GM13976 (cell line): ENCODE measurements around the gene DRGX.

Experiments used
- DNase-seq: peaks from one replicate; pipeline ENCODE4 v3.0.0; 2012; ENCODE audit warnings: low spot score
- in situ Hi-C: fragments of 300-500 bp; cut with MboI; formaldehyde crosslinking; loops from one replicate; pipeline ENCODE4 v1.12.0; 2022; ENCODE audit warnings: low sequenced_read_pairs, mixed read lengths, inconsistent platforms; ENCODE audit not compliant: unreplicated experiment
- TF ChIP-seq, protein P1 (sequence below): IDR thresholded peaks from 2 replicates; pipeline ENCODE4 v1.5.1; 2012; ENCODE audit warnings: borderline replicate concordance, mild to moderate bottlenecking; ENCODE audit not compliant: insufficient read depth; ENCODE audit errors: extremely low read depth, missing control alignments, control extremely low read depth

The DRGX gene

GRCh38 chr10:49377256-49377655, 18.6 kb downstream of the DRGX start:
- DNase-seq = no peak
- in situ Hi-C loops = no loop called here
- TF ChIP-seq, protein P1, sequence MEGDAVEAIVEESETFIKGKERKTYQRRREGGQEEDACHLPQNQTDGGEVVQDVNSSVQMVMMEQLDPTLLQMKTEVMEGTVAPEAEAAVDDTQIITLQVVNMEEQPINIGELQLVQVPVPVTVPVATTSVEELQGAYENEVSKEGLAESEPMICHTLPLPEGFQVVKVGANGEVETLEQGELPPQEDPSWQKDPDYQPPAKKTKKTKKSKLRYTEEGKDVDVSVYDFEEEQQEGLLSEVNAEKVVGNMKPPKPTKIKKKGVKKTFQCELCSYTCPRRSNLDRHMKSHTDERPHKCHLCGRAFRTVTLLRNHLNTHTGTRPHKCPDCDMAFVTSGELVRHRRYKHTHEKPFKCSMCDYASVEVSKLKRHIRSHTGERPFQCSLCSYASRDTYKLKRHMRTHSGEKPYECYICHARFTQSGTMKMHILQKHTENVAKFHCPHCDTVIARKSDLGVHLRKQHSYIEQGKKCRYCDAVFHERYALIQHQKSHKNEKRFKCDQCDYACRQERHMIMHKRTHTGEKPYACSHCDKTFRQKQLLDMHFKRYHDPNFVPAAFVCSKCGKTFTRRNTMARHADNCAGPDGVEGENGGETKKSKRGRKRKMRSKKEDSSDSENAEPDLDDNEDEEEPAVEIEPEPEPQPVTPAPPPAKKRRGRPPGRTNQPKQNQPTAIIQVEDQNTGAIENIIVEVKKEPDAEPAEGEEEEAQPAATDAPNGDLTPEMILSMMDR = no peak

DNA sequence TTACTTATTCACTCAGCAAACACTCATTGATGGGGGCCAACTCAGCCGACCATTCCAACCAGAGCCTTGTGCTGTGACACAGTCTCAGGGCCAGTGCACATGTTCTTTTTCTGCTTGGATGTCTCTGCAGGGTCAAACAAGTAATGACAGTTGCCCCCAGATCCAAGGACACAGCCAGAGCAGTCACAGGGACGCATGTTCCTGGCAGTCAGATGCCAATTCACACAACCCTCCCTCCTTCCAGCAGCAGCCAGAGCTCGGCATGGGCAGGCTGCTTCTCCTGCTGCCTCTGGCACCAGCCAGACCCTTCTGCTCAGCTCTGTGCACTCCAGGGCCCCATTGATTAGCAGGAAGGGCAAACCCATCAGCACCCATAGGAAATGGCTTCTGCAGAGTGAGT, 20.3 kb downstream of the DRGX start:
- in situ Hi-C loops = no loop called here
- TF ChIP-seq, protein P1 = no peak
- DNase-seq = no peak

GRCh38 chr10:49374740-49375139, 21.1 kb downstream of the DRGX start:
- in situ Hi-C loops = no loop called here
- TF ChIP-seq, protein P1 = no peak
- DNase-seq = no peak

- TF ChIP-seq, protein P1 = no peak
- in situ Hi-C loops = no loop called here
- no peak for DNase-seq
Observed at GRCh38 chr10:49373361-49373760, 22.5 kb downstream of the DRGX start.

- in situ Hi-C loops = no loop called here
- no peak for DNase-seq
- TF ChIP-seq, protein P1 = no peak
Observed at GRCh38 chr10:49371967-49372366, 23.9 kb downstream of the DRGX start.

GRCh38 chr10:49370326-49371100, 25.4 kb downstream of the DRGX start:
- TF ChIP-seq, protein P1 = no peak
- DNase-seq = no peak
- in situ Hi-C loops = no loop called here
